ENCODE measurements around the gene HNRNPUL2. TPM values are rescaled to one million over a fixed set of nuclear protein-coding genes. Genes with fewer than 3 reads are reported as not detected.

HNRNPUL2 gene
- total RNA-seq, 1 experiment from 2014 or later = 43.5 TPM

GRCh38 chr11:62727872-62728170 is 564 bp upstream of the HNRNPUL2 start:
- Histone ChIP-seq H4K91ac (ENCODE audit: insufficient read length, low read depth, low read length) (no peak overlapping the region), H3K79me1 (ENCODE audit: insufficient read depth, low read depth, low read length, poor library complexity, severe bottlenecking) (peaks cover 6% of the 10 kb centered on the region), H3K9ac (ENCODE audit: extremely low read depth, insufficient read length, low read length) (peak overlapping the region; percentile 93), H3K27me3 (ENCODE audit: insufficient read depth, low read length) (no peaks in the 10 kb centered on the region), H2AK5ac (ENCODE audit: insufficient read length, low read length) (no peak overlapping the region), H3K4me1 (ENCODE audit: insufficient read depth, low read length) (no peaks in the 10 kb centered on the region), H3K79me2 (ENCODE audit: insufficient read depth, low read length) (peaks cover 30% of the 10 kb centered on the region), H3K23me2 (ENCODE audit: insufficient read length, low read depth, low read length, poor library complexity, severe bottlenecking) (peaks cover 25% of the 10 kb centered on the region), H4K5ac (ENCODE audit: insufficient read length, low read depth, low read length) (no peak overlapping the region), H2BK5ac (ENCODE audit: insufficient read length, low read length) (no peak overlapping the region), H2BK15ac (ENCODE audit: low read depth, low read length) (no peak overlapping the region), H2BK12ac (ENCODE audit: insufficient read length, low read depth, low read length) (no peak overlapping the region), H3K14ac (ENCODE audit: insufficient read depth, low read length) (no peak overlapping the region), H3K56ac (ENCODE audit: insufficient read length, low read depth, low read length) (no peak overlapping the region), H4K8ac (replicated peaks; ENCODE audit: insufficient read length, low read depth, low read length) (no peak overlapping the region), H3K4ac (ENCODE audit: low read depth, low read length) (no peak overlapping the region), H3K9me3 (ENCODE audit: control insufficient read depth, low read depth, low read length) (no peaks in the 10 kb centered on the region), H3K23ac (ENCODE audit: insufficient read length, low read depth, low read length) (no peak overlapping the region), H3K18ac (ENCODE audit: insufficient read length, low read depth, low read length) (peak overlapping the region; percentile 45), H4K20me1 (ENCODE audit: control insufficient read depth, insufficient read depth, insufficient read length) (no peaks in the 10 kb centered on the region), H3T11ph (ENCODE audit: low read length) (no peak overlapping the region), H2BK120ac (ENCODE audit: low read depth, low read length, poor library complexity, severe bottlenecking) (no peak overlapping the region), H2BK20ac (ENCODE audit: low read depth, low read length, poor library complexity, severe bottlenecking) (no peak overlapping the region), H2AFZ (ENCODE audit: low read length) (no peak overlapping the region), H3K27ac (ENCODE audit: insufficient read length, low read depth, low read length) (peak overlapping the region; percentile 96), H3K4me2 (ENCODE audit: insufficient read depth, insufficient read length, low read length) (peak overlapping the region; percentile 99)
- H3K4me1 Mint-ChIP-seq = peaks cover 20 to 27% of the 10 kb centered on the region in 2 experiments
- no peaks in the 10 kb centered on the region for H3K27me3 Mint-ChIP-seq (ENCODE audit: low read depth)
- peak overlapping the region; percentile 89 to 95 for H3K4me3 Mint-ChIP-seq
- no peak for TF ChIP-seq CTCF (conservative IDR thresholded peaks at IDR 0.05)
- peaks cover 20 to 43% (median 35%) of the 10 kb centered on the region in 3 experiments for H3K36me3 Mint-ChIP-seq (ENCODE audit: insufficient read depth in 1 of 3, low read depth in 3 of 3)
- peak overlapping the region; percentile 99 to 100 (median 100) for H3K27ac Mint-ChIP-seq
- peak; percentile 93 for DNase-seq
- no CpG with 5 or more reads among the region's 20 CpGs for WGBS (ENCODE audit: extremely low coverage, insufficient read length, low lambda C conversion rate)
- H3K9me3 Mint-ChIP-seq = no peaks in the 10 kb centered on the region

All from H9 (cell line).